Lower lobe of right lung (tissue), 2 donors: ENCODE measurements around the gene SKAP2. TPM values are rescaled to one million over a fixed set of nuclear protein-coding genes. Genes with fewer than 3 reads are reported as not detected.

Source experiments
- ATAC-seq, 2 donors: fragments of 200-7000 bp; cut with Tn5 transposase; one replicate each; pipeline ENCODE4 v1.9.1; 2020 to 2022; ENCODE audit warnings: mild to moderate bottlenecking in 2 of 2, moderate library complexity in 2 of 2
- DNase-seq: peaks from one replicate; pipeline ENCODE4 v3.0.0-alpha.2; 2020
- H3K27ac ChIP-seq: fragments of 200-600 bp; one replicate; pipeline ENCODE4 v1.8.0; 2022
- H3K27me3 ChIP-seq: fragments of 200-600 bp; one replicate; pipeline ENCODE4 v1.8.0; 2022; ENCODE audit warnings: low read depth
- H3K36me3 ChIP-seq: fragments of 200-600 bp; one replicate; pipeline ENCODE4 v1.8.0; 2022; ENCODE audit warnings: mild to moderate bottlenecking
- H3K4me1 ChIP-seq: fragments of 200-600 bp; one replicate; pipeline ENCODE4 v1.8.0; 2022
- H3K4me3 ChIP-seq: fragments of 200-600 bp; one replicate; pipeline ENCODE4 v1.8.0; 2022; ENCODE audit warnings: mild to moderate bottlenecking
- H3K9me3 ChIP-seq: fragments of 200-600 bp; one replicate; pipeline ENCODE4 v1.8.0; 2022
- intact Hi-C: fragments of 100-400 bp; cut with DNase I; formaldehyde crosslinking; loops from one replicate; pipeline ENCODE4 v1.11.0; 2022
- total RNA-seq: library from RNA; stranded (reverse); fragmentation: NEBNext Ultra II Directional; extraction: Animal tissue kit (Norgen Biotek cat#: 25700); gene quantifications from one replicate; pipeline ENCODE4 v1.2.1, GENCODE V29; 2021
- TF ChIP-seq, protein P1 (sequence below): fragments of 200-600 bp; IDR thresholded peaks from one replicate; pipeline ENCODE4 v1.8.0; 2022; ENCODE audit warnings: antibody characterized with exemption, mild to moderate bottlenecking
- donor health status: DM: no; HTN: yes; CAD: no; lungs with severe emphysema.

The SKAP2 gene
- total RNA-seq, 1 donor from 2014 or later, result 75.0 TPM

DNA sequence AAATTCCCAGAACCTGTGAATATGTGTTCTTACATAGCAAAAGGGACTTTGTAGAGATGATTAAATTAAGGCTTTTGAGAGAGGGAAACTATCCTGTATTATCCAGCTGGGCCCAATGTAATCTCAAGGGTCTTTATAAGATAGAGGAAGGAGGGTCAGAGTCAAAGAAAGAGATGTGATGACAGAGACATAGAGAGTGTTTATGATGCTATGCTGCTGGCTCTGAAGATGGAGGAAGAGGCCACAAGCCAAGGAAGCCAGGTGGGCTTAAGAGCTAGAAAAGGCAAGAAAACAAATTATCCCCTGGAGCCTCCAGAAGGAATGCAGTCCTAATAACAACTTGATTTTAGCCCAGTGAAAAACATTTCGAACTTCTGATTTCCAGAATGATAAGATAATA lies 15.3 kb upstream of the SKAP2 start:
- TF ChIP-seq, protein P1, sequence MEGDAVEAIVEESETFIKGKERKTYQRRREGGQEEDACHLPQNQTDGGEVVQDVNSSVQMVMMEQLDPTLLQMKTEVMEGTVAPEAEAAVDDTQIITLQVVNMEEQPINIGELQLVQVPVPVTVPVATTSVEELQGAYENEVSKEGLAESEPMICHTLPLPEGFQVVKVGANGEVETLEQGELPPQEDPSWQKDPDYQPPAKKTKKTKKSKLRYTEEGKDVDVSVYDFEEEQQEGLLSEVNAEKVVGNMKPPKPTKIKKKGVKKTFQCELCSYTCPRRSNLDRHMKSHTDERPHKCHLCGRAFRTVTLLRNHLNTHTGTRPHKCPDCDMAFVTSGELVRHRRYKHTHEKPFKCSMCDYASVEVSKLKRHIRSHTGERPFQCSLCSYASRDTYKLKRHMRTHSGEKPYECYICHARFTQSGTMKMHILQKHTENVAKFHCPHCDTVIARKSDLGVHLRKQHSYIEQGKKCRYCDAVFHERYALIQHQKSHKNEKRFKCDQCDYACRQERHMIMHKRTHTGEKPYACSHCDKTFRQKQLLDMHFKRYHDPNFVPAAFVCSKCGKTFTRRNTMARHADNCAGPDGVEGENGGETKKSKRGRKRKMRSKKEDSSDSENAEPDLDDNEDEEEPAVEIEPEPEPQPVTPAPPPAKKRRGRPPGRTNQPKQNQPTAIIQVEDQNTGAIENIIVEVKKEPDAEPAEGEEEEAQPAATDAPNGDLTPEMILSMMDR, result no peak

DNA sequence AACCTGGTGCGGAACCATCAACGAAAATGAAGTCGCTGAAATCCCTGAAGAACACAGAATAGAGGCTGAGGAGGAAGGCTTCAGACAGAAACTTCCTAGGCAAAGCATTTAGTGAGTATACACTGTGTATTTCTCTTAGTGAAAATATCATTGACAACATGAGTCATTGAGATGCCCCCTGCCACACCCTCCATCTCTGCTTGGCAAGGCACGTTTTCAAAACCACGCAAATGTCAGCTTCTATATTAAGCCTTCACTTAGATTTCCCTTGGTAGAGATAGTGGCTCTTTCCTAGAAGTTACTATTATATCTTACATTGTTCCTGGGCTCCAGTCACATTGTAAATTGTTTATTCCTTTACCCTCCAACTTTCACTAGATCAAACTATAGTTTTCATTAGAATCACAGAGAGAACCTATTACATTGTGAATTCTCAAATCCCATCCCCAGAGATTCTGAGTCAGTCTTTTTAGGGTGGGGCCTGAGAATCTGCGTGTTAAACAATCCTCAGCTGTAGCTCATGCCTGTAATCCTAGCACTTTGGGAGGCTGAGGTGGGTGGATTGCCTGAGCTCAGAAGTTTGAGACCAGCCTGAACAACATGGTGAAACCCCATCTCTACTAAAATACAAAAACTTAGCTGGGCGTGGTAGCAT lies 4.6 kb upstream of the SKAP2 start:
- Histone ChIP-seq H3K27me3 (no peaks in the 10 kb centered on the region), H3K4me1 (peaks cover 4% of the 10 kb centered on the region), H3K36me3 (no peaks in the 10 kb centered on the region), H3K4me3 (no peak overlapping the region), H3K27ac (no peak overlapping the region), H3K9me3 (no peaks in the 10 kb centered on the region)
- TF ChIP-seq, protein P1, result no peak
- DNase-seq, result no peak
- ATAC-seq, result no peak
- intact Hi-C loops, result no loop called here

More for the DNA sequence above, 15.3 kb upstream of the SKAP2 start:
- Histone ChIP-seq H3K9me3 (peaks cover 2% of the 10 kb centered on the region), H3K27ac (no peak overlapping the region), H3K36me3 (no peaks in the 10 kb centered on the region), H3K27me3 (no peaks in the 10 kb centered on the region), H3K4me1 (no peaks in the 10 kb centered on the region), H3K4me3 (no peak overlapping the region)
- DNase-seq (no peak), ATAC-seq (no peak)
- intact Hi-C loops, result no loop called here

DNA sequence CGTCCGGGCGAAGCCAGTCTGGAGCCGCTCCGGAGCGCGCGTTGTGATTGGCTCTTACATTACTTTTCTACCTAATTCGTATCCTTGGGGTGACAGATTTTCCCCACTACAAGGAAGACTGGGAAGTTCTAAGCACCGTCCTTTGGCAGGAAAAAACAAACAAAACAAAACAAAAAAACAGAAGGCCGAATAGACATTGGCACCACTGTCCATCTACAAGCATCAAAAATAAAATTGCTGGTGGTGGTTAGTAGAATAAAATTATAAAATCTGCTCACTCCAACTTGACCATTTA lies 651 bp upstream of the SKAP2 start:
- H3K4me3 ChIP-seq, result peak overlapping the region; percentile 76
- no peaks in the 10 kb centered on the region for H3K36me3 ChIP-seq
- DNase-seq (peak; percentile 82), ATAC-seq (peak; percentile 51 to 73)
- TF ChIP-seq, protein P1, result no peak
- peak overlapping the region; percentile 95 for H3K27ac ChIP-seq
- no peaks in the 10 kb centered on the region for H3K27me3 ChIP-seq
- intact Hi-C loops, result no loop called here
- peaks cover 30% of the 10 kb centered on the region for H3K4me1 ChIP-seq
- H3K9me3 ChIP-seq, result no peaks in the 10 kb centered on the region

DNA sequence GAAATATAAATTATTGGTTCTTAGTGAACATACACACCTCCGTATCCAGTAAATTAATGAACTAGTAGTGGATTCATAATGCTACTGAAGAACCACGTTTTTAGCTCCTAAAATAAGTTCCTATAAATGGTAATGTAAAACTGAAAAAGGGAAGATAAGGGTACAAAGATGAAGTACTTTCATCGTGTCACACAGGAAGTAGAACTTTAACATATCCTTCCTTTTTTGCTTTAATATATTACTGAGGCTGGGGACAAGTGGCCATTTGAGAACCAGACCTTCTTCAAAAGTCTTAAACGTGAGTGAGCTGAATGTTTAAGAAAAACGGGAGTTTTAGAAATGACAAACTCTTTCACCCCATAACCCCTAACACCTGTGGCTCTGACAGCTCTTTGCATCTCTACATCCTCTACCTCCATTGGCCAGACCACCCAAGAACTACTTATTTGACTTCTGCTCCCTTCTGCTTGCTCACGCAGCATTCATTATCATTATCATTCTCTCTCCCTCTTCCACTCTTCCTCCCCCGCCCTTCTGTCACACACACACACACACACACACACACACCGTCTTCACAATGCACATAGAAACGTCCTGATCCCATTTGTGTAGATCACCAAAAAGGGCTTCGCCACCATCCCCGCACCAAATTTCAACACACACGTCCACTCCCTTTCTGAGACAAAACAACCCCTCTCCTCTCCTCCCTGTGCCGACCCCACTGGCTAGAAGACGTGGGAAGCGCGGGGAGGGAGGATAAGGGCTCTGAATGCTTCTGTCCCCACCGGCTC lies 677 bp downstream of the SKAP2 start:
- DNase-seq, result no peak

DNA sequence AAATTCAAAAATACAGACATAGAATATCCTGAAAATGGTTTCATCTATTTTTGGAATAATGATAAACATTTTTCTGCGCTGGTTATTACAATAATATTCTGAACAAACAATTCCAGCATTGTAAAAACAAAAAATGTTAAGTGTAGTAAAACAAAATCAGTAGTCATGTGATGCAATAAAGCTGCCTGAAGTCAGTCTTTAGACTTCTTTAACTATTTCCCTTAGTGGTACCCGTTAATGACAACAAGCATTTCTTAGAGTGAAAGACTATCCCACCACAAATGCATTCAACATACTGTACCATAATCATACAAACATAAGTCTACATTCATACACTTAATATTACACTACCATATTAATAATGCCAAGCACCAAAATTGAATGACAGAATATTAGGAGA lies 1.6 kb downstream of the SKAP2 start:
- peak overlapping the region; percentile 76 for H3K4me3 ChIP-seq
- no peaks in the 10 kb centered on the region for H3K9me3 ChIP-seq
- TF ChIP-seq, protein P1, result no peak
- intact Hi-C loops, result no loop called here
- no peak for ATAC-seq
- peaks cover 32% of the 10 kb centered on the region for H3K4me1 ChIP-seq
- no peak overlapping the region for H3K27ac ChIP-seq
- DNase-seq, result no peak
- no peaks in the 10 kb centered on the region for H3K27me3 ChIP-seq
- H3K36me3 ChIP-seq, result no peaks in the 10 kb centered on the region

More for the DNA sequence above, 677 bp downstream of the SKAP2 start:
- TF ChIP-seq, protein P1, result no peak
- H3K4me3 ChIP-seq, result peak overlapping the region; percentile 76
- intact Hi-C loops, result no loop called here
- H3K36me3 ChIP-seq, result no peaks in the 10 kb centered on the region
- peaks cover 32% of the 10 kb centered on the region for H3K4me1 ChIP-seq
- H3K9me3 ChIP-seq, result no peaks in the 10 kb centered on the region
- peak overlapping the region; percentile 95 for H3K27ac ChIP-seq
- no peaks in the 10 kb centered on the region for H3K27me3 ChIP-seq
- peak in 1 of 2 donors; percentile 6 for ATAC-seq
